GM23248 (cell line): ENCODE data around the gene RCAN1.

Experiments
- EZH2 ChIP-seq: fragments of 200-600 bp; sonication (generic); IDR thresholded peaks from 2 replicates; pipeline ENCODE4 v1.6.1; 2018; ENCODE audit warnings: antibody characterized with exemption, mild to moderate bottlenecking; ENCODE audit not compliant: insufficient read depth, poor library complexity, severe bottlenecking
- EZH2phosphoT487 ChIP-seq: fragments of 200-600 bp; sonication (generic); IDR thresholded peaks from 2 replicates; pipeline ENCODE4 v1.6.1; 2018; ENCODE audit warnings: antibody characterized with exemption, moderate library complexity, mild to moderate bottlenecking, low read depth; ENCODE audit not compliant: insufficient read depth

DNA sequence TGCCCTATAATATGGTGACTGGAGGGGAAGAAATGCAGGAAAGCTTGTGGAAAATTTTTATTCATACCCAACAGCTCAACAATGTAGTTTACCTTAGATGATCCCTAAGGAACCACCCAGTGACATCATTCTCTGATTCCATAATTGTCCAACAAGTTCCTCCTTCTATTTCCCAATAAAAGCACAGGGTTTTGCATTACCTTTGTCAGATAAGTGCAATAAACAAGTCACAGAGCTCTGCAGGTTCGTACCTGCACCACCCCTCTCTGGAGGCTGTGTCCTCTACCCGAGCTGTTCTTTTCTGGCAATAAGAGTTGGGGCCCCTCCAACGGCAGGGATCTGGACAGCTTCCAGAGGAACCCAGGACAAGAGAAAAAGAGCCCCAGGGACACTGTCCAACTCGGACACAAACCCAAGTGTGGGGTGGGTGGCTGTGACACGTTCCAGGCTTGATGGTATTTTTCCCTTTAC, 38.8 kb downstream of the RCAN1 start:
- TF ChIP-seq EZH2 (no peak), EZH2phosphoT487 (no peak)
